ENCODE results near the gene CLUH.

The CLUH gene

GRCh38 chr17:2707721-2708584, 3.6 kb downstream of the CLUH start:
- H3K4me3 ChIP-seq (replicated peaks in 1 of 2; ENCODE audit: low read depth in 2 of 2, low read length in 2 of 2), result no peak overlapping the region
- TF ChIP-seq CTCF (IDR thresholded peaks at IDR 0.05; ENCODE audit: low read depth, low read length), result peak; percentile 38
- peak in 1 of 2 donors; percentile 25 for DNase-seq (ENCODE audit: low read depth in 2 of 2)

- TF ChIP-seq CTCF (IDR thresholded peaks at IDR 0.05; ENCODE audit: low read depth, low read length), result no peak
- no peak overlapping the region for H3K4me3 ChIP-seq (replicated peaks in 1 of 2; ENCODE audit: low read depth in 2 of 2, low read length in 2 of 2)
- no peak for DNase-seq (ENCODE audit: low read depth in 2 of 2)
These were observed 4.6 kb downstream of the CLUH start for GRCh38 chr17:2706911-2707510.

GRCh38 chr17:2705888-2706795, 5.4 kb downstream of the CLUH start:
- DNase-seq (ENCODE audit: low read depth in 2 of 2), result no peak
- H3K4me3 ChIP-seq (replicated peaks in 1 of 2; ENCODE audit: low read depth in 2 of 2, low read length in 2 of 2), result no peak overlapping the region
- no peak for TF ChIP-seq CTCF (IDR thresholded peaks at IDR 0.05; ENCODE audit: low read depth, low read length)

GRCh38 chr17:2705263-2705662, 6.3 kb downstream of the CLUH start:
- DNase-seq (ENCODE audit: low read depth in 2 of 2), result peak; percentile 34 to 55
- no peak overlapping the region for H3K4me3 ChIP-seq (replicated peaks in 1 of 2; ENCODE audit: low read depth in 2 of 2, low read length in 2 of 2)
- no peak for TF ChIP-seq CTCF (IDR thresholded peaks at IDR 0.05; ENCODE audit: low read depth, low read length)

- DNase-seq (ENCODE audit: low read depth in 2 of 2), result no peak
- TF ChIP-seq CTCF (IDR thresholded peaks at IDR 0.05; ENCODE audit: low read depth, low read length), result no peak
- no peak overlapping the region for H3K4me3 ChIP-seq (replicated peaks in 1 of 2; ENCODE audit: low read depth in 2 of 2, low read length in 2 of 2)
These were observed 6.7 kb downstream of the CLUH start for GRCh38 chr17:2704890-2705248.

GRCh38 chr17:2704031-2704889, 7.3 kb downstream of the CLUH start:
- no peak for TF ChIP-seq CTCF (IDR thresholded peaks at IDR 0.05; ENCODE audit: low read depth, low read length)
- no peak for DNase-seq (ENCODE audit: low read depth in 2 of 2)
- H3K4me3 ChIP-seq (replicated peaks in 1 of 2; ENCODE audit: low read depth in 2 of 2, low read length in 2 of 2), result no peak overlapping the region
